A549 (cell line): Measurements from ENCODE around the gene RNF8.

Source experiments
- BHLHE40 ChIP-seq: IDR thresholded peaks from 2 replicates; pipeline ENCODE4 v1.6.1; 2012; ENCODE audit warnings: low read depth, low read length, inconsistent platforms
- CBX8 ChIP-seq: fragments of 200-600 bp; sonication (generic); IDR thresholded peaks from 2 replicates; pipeline ENCODE4 v1.6.1; 2016
- ESRRA ChIP-seq: fragments of 150-350 bp; IDR thresholded peaks from 2 replicates; pipeline ENCODE4 v1.6.1; 2014; ENCODE audit warnings: mild to moderate bottlenecking, low read length, borderline replicate concordance
- POLR2A ChIP-seq: IDR thresholded peaks from 2 replicates; pipeline ENCODE4 v1.6.1; 2012; ENCODE audit warnings: mild to moderate bottlenecking, low read length
- RFX5 ChIP-seq: fragments of 450-650 bp; IDR thresholded peaks from 2 replicates; pipeline ENCODE4 v1.7.1; 2014; ENCODE audit warnings: antibody characterized with exemption, mild to moderate bottlenecking, moderate library complexity
- ZFP36 ChIP-seq: fragments of 450-650 bp; IDR thresholded peaks from 2 replicates; pipeline ENCODE4 v1.6.1; 2014; ENCODE audit warnings: borderline replicate concordance; ENCODE audit not compliant: partially characterized antibody
- TF ChIP-seq, protein P1 (sequence below): fragments of >200 bp; sonication (Bioruptor Twin); formaldehyde crosslinking; IDR thresholded peaks from 3 replicates; pipeline ENCODE4 v1.5.1; 2016
- TF ChIP-seq, protein P2 (sequence below): fragments of 200-600 bp; sonication (generic); IDR thresholded peaks from 2 replicates; pipeline ENCODE4 v1.6.1; 2016; ENCODE audit warnings: antibody characterized with exemption, mild to moderate bottlenecking, moderate library complexity

DNA sequence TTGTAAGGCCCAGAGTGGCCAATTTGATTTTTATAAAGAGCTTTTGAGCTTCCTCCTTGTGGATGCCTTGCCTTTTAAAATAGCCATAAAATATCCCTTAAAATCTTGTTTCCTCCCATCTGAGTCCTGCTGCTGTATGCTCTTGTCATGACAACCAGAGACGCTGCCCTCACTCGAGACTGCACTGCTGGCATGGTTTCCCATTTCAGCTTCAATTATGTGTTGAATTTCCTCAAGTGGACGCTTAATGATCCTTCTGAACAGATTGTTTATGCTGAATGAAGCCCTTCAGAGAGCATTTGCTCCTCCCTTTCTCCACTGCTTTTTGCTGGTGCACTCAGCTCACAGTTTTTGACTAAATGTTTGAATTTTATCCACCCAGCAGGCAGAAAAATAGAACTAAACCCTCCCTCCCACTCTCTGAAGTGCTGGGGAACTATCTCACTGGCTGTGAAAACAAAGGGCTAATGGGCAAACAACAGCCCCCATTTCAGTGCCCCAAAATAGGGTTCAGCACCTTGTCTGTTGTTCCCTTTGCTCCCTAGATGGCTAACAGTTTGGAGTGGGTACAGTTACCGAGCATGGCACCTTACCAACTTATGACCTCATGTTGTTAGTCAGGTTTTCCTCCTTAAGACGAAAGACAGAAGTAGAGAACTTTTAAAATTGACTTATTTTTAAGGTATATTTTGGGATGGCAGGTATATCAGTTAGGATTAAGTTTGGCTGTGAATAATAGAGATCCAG is 45.5 kb upstream of the RNF8 start:
- TF ChIP-seq, protein P1, sequence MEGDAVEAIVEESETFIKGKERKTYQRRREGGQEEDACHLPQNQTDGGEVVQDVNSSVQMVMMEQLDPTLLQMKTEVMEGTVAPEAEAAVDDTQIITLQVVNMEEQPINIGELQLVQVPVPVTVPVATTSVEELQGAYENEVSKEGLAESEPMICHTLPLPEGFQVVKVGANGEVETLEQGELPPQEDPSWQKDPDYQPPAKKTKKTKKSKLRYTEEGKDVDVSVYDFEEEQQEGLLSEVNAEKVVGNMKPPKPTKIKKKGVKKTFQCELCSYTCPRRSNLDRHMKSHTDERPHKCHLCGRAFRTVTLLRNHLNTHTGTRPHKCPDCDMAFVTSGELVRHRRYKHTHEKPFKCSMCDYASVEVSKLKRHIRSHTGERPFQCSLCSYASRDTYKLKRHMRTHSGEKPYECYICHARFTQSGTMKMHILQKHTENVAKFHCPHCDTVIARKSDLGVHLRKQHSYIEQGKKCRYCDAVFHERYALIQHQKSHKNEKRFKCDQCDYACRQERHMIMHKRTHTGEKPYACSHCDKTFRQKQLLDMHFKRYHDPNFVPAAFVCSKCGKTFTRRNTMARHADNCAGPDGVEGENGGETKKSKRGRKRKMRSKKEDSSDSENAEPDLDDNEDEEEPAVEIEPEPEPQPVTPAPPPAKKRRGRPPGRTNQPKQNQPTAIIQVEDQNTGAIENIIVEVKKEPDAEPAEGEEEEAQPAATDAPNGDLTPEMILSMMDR = no peak
- no peak for TF ChIP-seq CBX8
- TF ChIP-seq, protein P2, sequence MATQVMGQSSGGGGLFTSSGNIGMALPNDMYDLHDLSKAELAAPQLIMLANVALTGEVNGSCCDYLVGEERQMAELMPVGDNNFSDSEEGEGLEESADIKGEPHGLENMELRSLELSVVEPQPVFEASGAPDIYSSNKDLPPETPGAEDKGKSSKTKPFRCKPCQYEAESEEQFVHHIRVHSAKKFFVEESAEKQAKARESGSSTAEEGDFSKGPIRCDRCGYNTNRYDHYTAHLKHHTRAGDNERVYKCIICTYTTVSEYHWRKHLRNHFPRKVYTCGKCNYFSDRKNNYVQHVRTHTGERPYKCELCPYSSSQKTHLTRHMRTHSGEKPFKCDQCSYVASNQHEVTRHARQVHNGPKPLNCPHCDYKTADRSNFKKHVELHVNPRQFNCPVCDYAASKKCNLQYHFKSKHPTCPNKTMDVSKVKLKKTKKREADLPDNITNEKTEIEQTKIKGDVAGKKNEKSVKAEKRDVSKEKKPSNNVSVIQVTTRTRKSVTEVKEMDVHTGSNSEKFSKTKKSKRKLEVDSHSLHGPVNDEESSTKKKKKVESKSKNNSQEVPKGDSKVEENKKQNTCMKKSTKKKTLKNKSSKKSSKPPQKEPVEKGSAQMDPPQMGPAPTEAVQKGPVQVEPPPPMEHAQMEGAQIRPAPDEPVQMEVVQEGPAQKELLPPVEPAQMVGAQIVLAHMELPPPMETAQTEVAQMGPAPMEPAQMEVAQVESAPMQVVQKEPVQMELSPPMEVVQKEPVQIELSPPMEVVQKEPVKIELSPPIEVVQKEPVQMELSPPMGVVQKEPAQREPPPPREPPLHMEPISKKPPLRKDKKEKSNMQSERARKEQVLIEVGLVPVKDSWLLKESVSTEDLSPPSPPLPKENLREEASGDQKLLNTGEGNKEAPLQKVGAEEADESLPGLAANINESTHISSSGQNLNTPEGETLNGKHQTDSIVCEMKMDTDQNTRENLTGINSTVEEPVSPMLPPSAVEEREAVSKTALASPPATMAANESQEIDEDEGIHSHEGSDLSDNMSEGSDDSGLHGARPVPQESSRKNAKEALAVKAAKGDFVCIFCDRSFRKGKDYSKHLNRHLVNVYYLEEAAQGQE = no peak
- TF ChIP-seq BHLHE40 = no peak
- no peak for TF ChIP-seq ESRRA
- no peak for TF ChIP-seq POLR2A
- TF ChIP-seq RFX5 = no peak
- TF ChIP-seq ZFP36 = no peak
